GOT3 (cell line): Measurements from ENCODE around the gene COX6B2.
"Not testable (repeated sequence)": the region's sequence is repeated elsewhere in the genome, so short reads cannot be mapped to it uniquely, and the experiment has no call there.

Experiments
- DNase-seq: peaks from one replicate; lab custom pipeline; 2025; ENCODE audit warnings: mixed read lengths; lab: John Stamatoyannopoulos, UW

COX6B2 gene

DNA sequence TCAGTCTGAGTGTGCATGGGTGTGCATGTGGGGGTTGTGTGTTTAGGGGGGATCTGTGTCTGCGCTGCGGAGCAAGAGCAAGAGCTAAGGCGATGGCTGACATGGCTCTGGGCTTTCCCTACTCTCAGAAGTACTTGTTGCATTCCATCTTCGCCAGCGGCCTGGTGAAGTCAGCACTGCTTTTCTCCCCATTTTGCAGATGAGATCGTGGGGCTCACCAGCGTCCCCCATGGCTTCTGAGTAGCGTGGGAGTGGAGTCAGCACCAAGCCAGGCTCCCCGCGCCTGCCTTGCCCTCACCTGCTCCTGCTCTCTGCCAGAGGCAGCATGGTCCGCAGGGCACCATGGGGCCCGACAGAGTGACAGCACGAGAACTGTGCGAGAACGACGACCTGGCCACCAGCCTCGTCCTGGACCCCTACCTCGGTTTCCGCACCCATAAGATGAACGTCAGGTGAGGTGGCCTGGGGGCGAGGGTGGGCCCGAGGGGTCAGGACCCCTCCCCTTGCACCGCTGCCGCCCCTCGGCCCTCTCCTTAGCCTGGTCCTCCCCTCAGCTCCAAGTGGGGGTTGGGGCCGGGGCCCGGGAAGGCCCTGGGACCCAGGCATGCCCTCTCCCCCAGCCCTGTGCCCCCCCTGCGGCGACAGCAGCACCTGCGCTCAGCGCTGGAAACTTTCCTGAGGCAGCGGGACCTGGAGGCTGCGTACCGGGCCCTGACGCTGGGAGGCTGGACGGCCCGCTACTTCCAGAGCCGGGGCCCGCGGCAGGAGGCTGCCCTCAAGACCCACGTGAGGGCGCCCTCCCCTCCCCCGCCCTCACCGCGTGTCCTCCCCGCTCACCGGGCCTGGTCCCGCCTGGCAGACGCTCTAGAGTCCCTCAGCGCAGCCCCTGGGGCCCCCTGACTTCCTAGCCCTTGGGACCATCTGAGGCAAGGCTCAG, 12.7 kb downstream of the COX6B2 start:
- DNase-seq = no peak

DNA sequence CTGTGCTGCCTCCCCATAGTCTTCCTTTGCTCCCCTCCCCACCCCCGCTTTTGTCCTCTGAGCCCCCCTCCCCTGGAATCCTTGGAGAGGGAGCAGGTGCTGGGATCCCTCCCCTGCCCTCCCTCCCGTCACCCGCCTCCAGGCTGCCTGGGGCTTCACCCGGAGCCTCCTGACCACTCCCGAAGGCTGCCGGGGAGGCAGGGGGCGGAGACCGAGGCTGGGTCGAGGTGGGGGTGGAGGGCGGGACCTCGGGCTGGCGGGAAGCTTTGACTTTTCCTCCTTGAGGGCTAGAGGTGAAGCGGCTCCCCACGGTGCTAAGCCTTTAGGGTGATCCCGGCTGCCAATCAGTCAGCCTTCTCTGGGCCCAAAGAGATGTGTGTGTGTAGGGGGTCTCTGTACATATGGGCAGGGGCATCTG, 13.3 kb downstream of the COX6B2 start:
- DNase-seq = no peak

DNA sequence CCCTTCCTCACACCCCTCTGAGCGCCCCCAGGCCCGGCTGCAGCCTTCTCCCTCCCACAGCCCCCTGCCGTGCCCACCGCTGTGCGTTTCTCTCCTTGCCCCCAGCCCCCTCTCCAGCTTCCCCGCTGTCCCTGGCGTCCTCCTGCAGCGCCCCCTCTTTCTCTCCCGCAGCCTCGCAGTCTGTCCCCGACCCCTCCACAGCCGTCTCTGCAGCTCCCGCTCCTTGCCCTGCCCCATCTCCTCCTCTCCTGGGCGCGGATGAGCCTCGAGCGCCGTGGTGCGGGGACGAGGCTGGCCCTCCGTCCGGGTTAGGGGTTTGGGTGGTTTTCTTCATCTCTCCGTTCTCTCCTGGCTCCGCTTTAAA, 13.8 kb downstream of the COX6B2 start:
- no peak for DNase-seq

DNA sequence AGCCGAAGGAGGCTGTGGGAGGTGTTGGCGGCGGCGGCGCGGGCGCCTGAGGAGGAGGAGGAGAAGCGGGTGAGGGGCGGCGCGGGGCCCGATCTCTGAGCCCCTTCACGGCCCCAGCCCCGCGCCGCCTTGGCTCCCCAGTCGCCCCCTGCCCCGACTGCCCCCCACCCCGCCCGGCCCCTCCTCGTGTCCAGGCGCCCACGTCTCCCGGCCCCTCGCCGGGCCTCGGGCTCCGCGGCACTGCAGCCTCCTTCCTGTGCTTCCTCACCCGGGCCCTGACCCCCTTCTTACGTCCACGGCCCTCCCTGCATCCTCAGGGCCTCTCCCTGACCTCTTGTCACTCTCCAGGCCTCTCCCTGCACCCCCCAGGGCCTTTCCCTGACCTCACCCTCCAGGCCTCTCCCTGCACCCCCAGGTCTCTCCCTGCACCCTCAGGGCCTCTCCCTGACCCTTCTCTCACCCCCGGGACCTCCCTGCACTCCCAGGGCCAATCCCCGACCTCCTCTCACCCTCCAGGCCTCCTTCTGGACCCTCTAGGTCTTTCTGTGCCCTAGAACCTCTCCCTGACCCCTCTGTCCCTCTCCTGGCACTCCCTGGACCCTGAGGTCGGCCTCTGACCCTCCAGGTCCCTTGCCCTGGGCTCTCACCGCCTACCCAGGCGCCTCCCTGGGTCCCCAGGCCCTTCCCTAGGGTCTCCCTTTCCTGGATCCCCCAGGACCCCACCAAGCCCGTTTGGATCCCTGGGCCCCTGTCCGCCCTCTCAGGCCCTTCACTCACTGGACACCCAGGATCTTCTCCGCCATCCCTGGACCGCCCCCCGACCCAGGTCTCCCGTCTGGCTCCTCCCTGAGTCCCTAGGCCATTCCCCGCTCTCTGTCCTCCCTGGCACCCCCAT, 14.4 kb downstream of the COX6B2 start:
- no peak for DNase-seq

DNA sequence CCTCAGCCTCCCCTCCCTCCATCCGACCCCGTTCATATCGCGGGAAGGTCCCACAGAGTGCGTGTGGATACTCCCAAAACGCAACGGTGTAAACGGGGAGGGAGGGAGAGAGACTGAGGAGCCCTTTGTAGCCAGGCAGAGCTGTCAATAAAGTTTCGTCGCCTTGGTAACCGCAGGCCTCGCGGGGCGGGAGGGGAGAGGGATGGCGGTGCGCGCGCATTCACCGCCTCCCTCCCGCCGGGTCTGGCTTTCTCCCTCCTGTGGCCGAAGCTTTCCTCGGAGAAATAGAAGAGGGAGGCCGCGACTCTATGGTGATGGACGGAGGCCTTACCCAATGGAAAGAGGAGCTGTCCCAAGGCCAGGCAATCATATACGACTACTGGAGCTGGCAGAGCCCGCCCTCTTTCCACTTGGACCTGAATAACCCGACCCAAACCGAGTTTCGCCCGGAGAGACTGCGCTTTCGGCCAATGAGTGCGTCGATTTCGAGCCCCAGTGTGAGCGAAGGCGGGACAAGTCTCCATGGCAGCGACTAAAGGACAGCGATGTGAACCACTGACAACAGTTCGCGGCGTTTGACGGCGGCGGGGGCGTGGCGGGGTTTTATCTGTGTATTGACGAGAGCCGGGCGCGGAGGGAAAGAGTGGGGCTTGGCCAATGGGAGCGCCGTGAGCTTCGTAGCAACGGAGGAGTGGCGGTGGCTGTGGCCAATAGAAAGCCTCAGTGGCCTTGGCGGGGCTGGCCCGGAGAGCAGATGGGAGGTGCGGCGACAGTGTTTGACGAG, 15.2 kb downstream of the COX6B2 start, which contains the start of gene KMT5C:
TSS of gene KMT5C (plus strand) at position 772 of the 784 bp plus-strand sequence. CDS start 2,061 bp downstream, outside the sequence.
- peak; percentile 100 for DNase-seq

- no peak for DNase-seq
These were observed 18.4 kb downstream of the COX6B2 start for GRCh38 chr19:55336101-55336500.

GRCh38 chr19:55333870-55334269, 20.6 kb downstream of the COX6B2 start:
- DNase-seq = no peak

GRCh38 chr19:55329791-55330190, 24.7 kb downstream of the COX6B2 start:
- DNase-seq = not testable (repeated sequence)

GRCh38 chr19:55328774-55329318, 25.7 kb downstream of the COX6B2 start:
- not testable (repeated sequence) for DNase-seq

- no peak for DNase-seq
These were observed 29.3 kb downstream of the COX6B2 start, which contains the start of gene TMEM150B for GRCh38 chr19:55325172-55325571. TMEM150B (minus strand) TSS chr19:55325341; CDS start chr19:55321036, 4,305 bp downstream.

DNA sequence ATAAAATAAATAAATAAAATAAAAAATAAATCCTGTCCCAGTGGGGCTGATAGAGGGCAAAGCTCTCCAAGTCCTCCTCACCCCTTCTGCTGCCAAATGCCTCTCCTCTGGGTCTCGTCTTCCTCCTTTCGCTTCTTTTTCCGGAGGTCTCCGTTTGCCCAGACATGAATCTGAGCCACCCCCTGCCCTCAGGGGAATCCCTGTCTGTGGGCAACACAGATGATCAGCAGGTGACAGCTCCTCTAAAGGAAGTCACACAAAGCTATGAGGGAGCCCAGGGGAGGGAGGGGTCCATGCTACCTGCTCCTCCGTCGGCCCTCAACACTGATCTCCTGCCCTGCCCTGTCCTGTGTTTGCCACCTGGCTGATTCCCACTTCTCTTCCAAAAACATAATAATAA, 29.9 kb downstream of the COX6B2 start:
- DNase-seq = no peak

DNA sequence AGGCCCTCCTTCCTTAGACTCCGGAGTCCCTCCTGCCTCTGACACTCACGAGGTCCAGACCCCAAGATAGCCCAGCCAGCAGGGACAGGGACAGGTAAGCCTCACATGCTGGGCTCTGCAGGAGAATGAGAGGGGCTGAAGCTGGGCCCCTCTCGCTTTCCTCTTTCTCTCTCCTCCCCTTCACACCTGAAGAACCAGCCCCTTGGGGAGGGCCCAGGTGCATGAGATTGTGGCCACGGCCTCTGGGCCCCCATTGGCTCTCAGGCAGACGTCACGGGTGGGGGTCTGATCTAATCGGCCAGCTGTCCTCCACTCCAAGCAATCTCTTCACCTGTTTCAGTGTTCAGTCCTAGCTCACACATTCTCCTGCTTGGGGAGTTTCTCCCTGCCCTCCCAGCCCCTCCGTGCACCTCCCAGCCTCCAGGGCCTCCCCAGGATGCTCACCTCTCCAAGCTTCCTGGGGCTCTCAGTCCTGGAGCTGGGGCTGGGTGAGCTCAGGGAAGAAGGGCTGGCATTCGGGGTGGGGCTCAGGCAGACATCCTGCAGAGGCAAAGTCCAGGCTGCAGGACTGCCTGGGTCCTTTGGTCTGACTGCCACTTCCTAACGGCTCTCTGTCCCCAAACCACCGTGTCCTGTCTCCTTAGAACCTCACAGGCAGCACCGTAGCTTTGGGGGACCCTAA, 32.2 kb downstream of the COX6B2 start:
- DNase-seq = no peak

GRCh38 chr19:55321466-55322137, 32.9 kb downstream of the COX6B2 start:
- DNase-seq = no peak

DNA sequence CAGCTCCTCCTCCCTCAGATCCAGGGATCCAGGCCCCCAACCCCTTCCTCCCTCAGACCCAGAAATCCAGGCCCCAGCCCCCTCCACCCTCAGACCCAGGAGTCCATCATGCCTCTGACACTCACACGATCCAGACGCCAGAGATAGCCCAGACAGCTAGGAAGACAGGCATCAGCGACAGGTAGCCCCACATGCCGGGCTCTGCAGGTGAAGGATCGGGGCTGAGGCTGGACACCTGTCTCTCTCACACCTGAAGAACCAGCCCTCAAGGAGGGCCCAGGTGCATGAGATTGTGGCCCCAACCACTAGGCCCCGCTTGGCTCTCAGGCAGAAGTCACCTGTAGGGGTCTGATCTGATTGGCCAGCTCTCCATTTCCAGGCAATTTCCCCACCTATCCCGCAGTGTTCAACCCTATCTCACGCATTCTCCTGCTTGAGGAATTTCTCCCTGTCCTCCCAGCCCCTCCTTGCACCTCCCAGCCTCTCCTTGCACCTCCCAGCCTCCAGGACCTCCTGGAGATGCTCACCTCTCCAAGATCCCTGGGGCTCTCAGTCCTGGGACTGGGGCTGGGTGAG, 33.6 kb downstream of the COX6B2 start:
- DNase-seq = no peak

GRCh38 chr19:55319785-55320184, 34.7 kb downstream of the COX6B2 start:
- DNase-seq = no peak

DNA sequence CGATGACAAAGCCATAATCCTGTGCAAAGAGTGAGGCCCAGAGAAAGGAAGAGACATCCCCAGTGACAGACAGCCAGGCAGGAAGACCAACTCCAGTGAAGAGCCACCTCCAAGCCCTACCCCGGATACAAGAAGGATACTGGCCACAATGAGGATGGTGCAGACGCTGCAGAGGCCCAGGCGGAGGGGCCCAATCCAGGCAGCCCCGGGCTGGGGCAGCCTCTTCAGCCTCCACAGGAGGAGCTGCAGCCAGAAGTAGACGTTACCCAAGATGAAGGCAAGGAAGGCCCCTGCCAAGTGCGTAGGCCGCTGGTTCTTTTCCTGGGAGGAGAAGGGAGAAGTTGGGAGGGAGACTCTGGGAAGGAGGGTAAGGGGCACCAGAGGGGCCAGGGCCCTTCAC, 37.9 kb downstream of the COX6B2 start:
- no peak for DNase-seq

GRCh38 chr19:55315956-55316525, 38.5 kb downstream of the COX6B2 start:
- no peak for DNase-seq

- DNase-seq = no peak
These were observed 40.1 kb downstream of the COX6B2 start for GRCh38 chr19:55314396-55314795.
